ENCODE measurements around the gene RPLP2. TPM values are rescaled to one million over a fixed set of nuclear protein-coding genes. Genes with fewer than 3 reads are reported as not detected.

RPLP2 gene
- total RNA-seq, 1 experiment from 2014 or later: 1,270 TPM

GRCh38 chr11:813072-813455 lies 3.3 kb downstream of the RPLP2 start:
- no TSS peak for BruUV-seq (replicated peaks)
- H3K4me2 ChIP-seq: no peak overlapping the region
- CTCF ChIA-PET: interaction anchor here (0.6 kb wide), 1 partner anchor 10 kb away, joined by 3 read pairs; no protein-coding TSS in a partner anchor
- H3K9me3 ChIP-seq (ENCODE audit: insufficient read depth, low read depth): no peaks in the 10 kb centered on the region
- intact Hi-C loops (cut with micrococcal nuclease; ENCODE audit: unreplicated experiment): no loop called here
- H3K36me3 ChIP-seq (ENCODE audit: low read depth): peaks cover 13% of the 10 kb centered on the region
- H2AFZ ChIP-seq: no peak overlapping the region
- H3K27me3 ChIP-seq (ENCODE audit: insufficient read depth, low read depth): no peaks in the 10 kb centered on the region
- peaks cover 48% of the 10 kb centered on the region; the same call in 1 of the 2 replicates for H3F3A ChIP-seq (ENCODE audit: insufficient read depth, low read depth)
- H4K20me1 ChIP-seq (ENCODE audit: insufficient read depth): peaks cover 12% of the 10 kb centered on the region
- H3K79me2 ChIP-seq (ENCODE audit: low read depth): peaks cover 40% of the 10 kb centered on the region
- POLR2A ChIA-PET (ENCODE audit: unreplicated experiment): interaction anchor here (0.6 kb wide), 1 partner anchor 18 kb away, joined by 7 read pairs; no protein-coding TSS in a partner anchor
- TF ChIP-seq EZH2 (IDR thresholded peaks at IDR 0.05; ENCODE audit: low read depth): no peak
- TF ChIP-seq CTCF (conservative IDR thresholded peaks at IDR 0.05): no peak
- H3K9me2 ChIP-seq (ENCODE audit: insufficient read depth): no peaks in the 10 kb centered on the region
- H3K4me1 ChIP-seq (replicated peaks; ENCODE audit: insufficient read depth): peaks cover 10% of the 10 kb centered on the region; the same call in 1 of the 2 replicates
- H3K27ac ChIP-seq: no peak overlapping the region
- DNase-seq: no peak
- no peak overlapping the region for H3K4me3 ChIP-seq

- Histone ChIP-seq H3K4me3 (no peak overlapping the region), H4K20me1 (ENCODE audit: insufficient read depth) (peaks cover 12% of the 10 kb centered on the region), H3K4me1 (replicated peaks; ENCODE audit: insufficient read depth) (peaks cover 15% of the 10 kb centered on the region), H2AFZ (no peak overlapping the region), H3K27ac (no peak overlapping the region), H3K27me3 (ENCODE audit: insufficient read depth, low read depth) (no peaks in the 10 kb centered on the region), H3K79me2 (ENCODE audit: low read depth) (peaks cover 35% of the 10 kb centered on the region), H3K36me3 (ENCODE audit: low read depth) (peaks cover 13% of the 10 kb centered on the region), H3K9me3 (ENCODE audit: insufficient read depth, low read depth) (no peaks in the 10 kb centered on the region), H3K4me2 (no peak overlapping the region), H3K9me2 (ENCODE audit: insufficient read depth) (no peaks in the 10 kb centered on the region), H3F3A (ENCODE audit: insufficient read depth, low read depth) (peaks cover 52% of the 10 kb centered on the region; the same call in 1 of the 2 replicates)
- TF ChIP-seq CTCF (conservative IDR thresholded peaks at IDR 0.05): no peak
- TF ChIP-seq EZH2 (IDR thresholded peaks at IDR 0.05; ENCODE audit: low read depth): no peak
- peak in 1 of 2 experiments; percentile 30 for DNase-seq
- POLR2A ChIA-PET (ENCODE audit: unreplicated experiment): interaction anchor here (0.6 kb wide), 1 partner anchor 18 kb away, joined by 7 read pairs; no protein-coding TSS in a partner anchor
- BruUV-seq (replicated peaks): no TSS peak
- intact Hi-C loops (cut with micrococcal nuclease; ENCODE audit: unreplicated experiment): no loop called here
- CTCF ChIA-PET: no interaction called here
Measured at GRCh38 chr11:813456-814096, 3.8 kb downstream of the RPLP2 start.

GRCh38 chr11:815675-816432 lies 6.1 kb downstream of the RPLP2 start:
- H3K9me3 ChIP-seq (ENCODE audit: insufficient read depth, low read depth): no peaks in the 10 kb centered on the region
- POLR2A ChIA-PET (ENCODE audit: unreplicated experiment): no interaction called here
- H3K79me2 ChIP-seq (ENCODE audit: low read depth): peaks cover 26% of the 10 kb centered on the region
- peaks cover 20% of the 10 kb centered on the region for H4K20me1 ChIP-seq (ENCODE audit: insufficient read depth)
- no peak overlapping the region for H3K4me3 ChIP-seq
- TF ChIP-seq EZH2 (IDR thresholded peaks at IDR 0.05; ENCODE audit: low read depth) (no peak), CTCF (conservative IDR thresholded peaks at IDR 0.05) (no peak)
- H3K27ac ChIP-seq: no peak overlapping the region
- DNase-seq: peak in 1 of 2 experiments; percentile 6
- peaks cover 13% of the 10 kb centered on the region for H3K36me3 ChIP-seq (ENCODE audit: low read depth)
- no peak overlapping the region for H3K4me2 ChIP-seq
- no peaks in the 10 kb centered on the region for H3K9me2 ChIP-seq (ENCODE audit: insufficient read depth)
- H3K27me3 ChIP-seq (ENCODE audit: insufficient read depth, low read depth): no peaks in the 10 kb centered on the region
- H3F3A ChIP-seq (ENCODE audit: insufficient read depth, low read depth): peaks cover 54% of the 10 kb centered on the region; the same call in 1 of the 2 replicates
- intact Hi-C loops (cut with micrococcal nuclease; ENCODE audit: unreplicated experiment): no loop called here
- BruUV-seq (replicated peaks): no TSS peak
- CTCF ChIA-PET: no interaction called here
- H2AFZ ChIP-seq: no peak overlapping the region
- H3K4me1 ChIP-seq (replicated peaks; ENCODE audit: insufficient read depth): peaks cover 18% of the 10 kb centered on the region
